Cardiac fibroblast (primary cell): ENCODE results near the gene CACNA2D3.
A peak's percentile ranks its signal among the peaks of the same experiment; 100 is the strongest.

ENCODE experiments used
- DNase-seq, 2 donors: peaks; one replicate each; pipeline versions ENCODE4 v3.0.0 to v3.0.0-alpha.2; 2010; ENCODE audit warnings: low read depth in 2 of 2
- H3K4me3 ChIP-seq, 2 donors: replicated peaks in 1 of 2; 1 replicate in 1 of 2; 2 replicates in 1 of 2; pipeline ENCODE4 v1.5.1; 2011; ENCODE audit warnings: low read depth in 2 of 2, low read length in 2 of 2, mild to moderate bottlenecking in 2 of 2, moderate library complexity in 1 of 2
- CTCF ChIP-seq: IDR thresholded peaks from one replicate; pipeline ENCODE4 v1.5.1; 2011; ENCODE audit warnings: low read depth, mild to moderate bottlenecking, low read length, inconsistent platforms

The CACNA2D3 gene

DNA sequence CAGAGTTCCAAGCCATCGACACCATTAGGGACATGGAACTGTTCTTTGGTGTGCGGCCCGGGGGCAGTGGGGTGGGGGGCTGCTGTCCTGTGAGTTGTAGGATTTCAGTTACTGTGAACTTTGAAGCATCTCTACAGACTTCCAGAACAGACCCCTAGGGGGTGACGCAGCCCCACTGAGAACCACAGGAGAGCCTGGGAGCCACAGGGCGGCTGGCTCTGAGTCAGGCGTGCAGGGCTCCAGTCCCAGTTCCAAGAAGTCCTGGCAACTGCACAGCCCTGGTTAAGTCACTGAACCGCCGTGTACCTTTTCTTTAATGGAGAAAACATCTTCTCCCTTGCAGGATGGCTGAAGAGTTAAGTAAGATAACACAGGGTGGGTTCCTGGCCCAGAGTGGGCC, 829.1 kb downstream of the CACNA2D3 start:
- no peak overlapping the region for H3K4me3 ChIP-seq
- peak; percentile 72 for TF ChIP-seq CTCF
- peak; percentile 90 to 92 for DNase-seq

- DNase-seq, result peak; percentile 46 to 77
- no peak overlapping the region for H3K4me3 ChIP-seq
- TF ChIP-seq CTCF, result no peak
These were observed 831.7 kb downstream of the CACNA2D3 start for GRCh38 chr3:54954022-54954421.

GRCh38 chr3:54954521-54954920, 832.2 kb downstream of the CACNA2D3 start:
- DNase-seq, result no peak
- no peak overlapping the region for H3K4me3 ChIP-seq
- no peak for TF ChIP-seq CTCF

- H3K4me3 ChIP-seq, result no peak overlapping the region
- no peak for DNase-seq
- no peak for TF ChIP-seq CTCF
These were observed 833.1 kb downstream of the CACNA2D3 start for GRCh38 chr3:54955496-54955895.

DNA sequence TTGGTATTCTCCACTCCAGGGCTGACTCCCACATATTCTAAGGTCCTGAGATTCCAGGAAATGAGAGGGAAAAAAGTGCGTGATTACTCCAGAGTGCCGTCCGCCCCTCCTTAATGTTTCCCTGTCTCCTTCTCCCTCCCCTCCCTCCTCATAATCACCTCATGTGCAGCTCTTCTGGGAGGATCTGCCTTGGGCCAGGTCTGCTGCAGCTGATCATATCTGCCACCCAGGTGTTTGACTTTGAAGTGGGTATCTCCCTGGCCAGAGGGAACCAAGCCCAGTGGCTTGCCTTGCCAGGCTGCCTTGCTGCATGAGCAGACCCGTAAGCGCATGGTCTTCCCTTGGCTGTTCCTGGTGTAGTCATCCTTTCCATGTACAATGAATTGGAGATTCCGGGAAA, 833.6 kb downstream of the CACNA2D3 start:
- DNase-seq, result no peak
- TF ChIP-seq CTCF, result no peak
- H3K4me3 ChIP-seq, result no peak overlapping the region

DNA sequence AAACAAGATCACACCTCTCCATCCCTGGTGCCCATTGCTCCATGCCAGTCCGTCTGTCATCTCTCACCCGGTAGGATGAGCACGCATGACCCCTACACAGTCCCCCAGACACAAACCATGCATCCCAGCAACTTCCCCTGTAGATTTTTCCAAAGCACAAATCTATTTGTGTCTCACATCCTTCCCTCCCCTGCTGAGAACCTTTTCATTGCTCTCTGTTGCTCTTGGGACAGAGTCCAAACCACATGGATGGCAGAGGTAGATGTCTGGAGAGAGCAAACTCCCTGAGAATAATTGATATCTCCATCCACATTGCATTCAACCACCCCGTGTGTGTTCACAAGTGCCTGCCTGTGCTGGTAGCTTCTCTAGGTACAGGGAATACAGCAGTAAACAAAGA, 835.4 kb downstream of the CACNA2D3 start:
- no peak for DNase-seq
- H3K4me3 ChIP-seq, result no peak overlapping the region
- TF ChIP-seq CTCF, result no peak

GRCh38 chr3:54960082-54960481, 837.7 kb downstream of the CACNA2D3 start:
- H3K4me3 ChIP-seq, result no peak overlapping the region
- DNase-seq, result no peak
- no peak for TF ChIP-seq CTCF
